Peyer's patch (tissue), 4 donors: ENCODE measurements around the gene CLCNKB. TPM values are rescaled to one million over a fixed set of nuclear protein-coding genes. Genes with fewer than 3 reads are reported as not detected.
"Not testable (repeated sequence)": the region's sequence is repeated elsewhere in the genome, so short reads cannot be mapped to it uniquely, and the experiment has no call there.

Source experiments
- DNase-seq, 3 donors: peaks; one replicate each; pipeline ENCODE4 v3.0.0-alpha.2; 2017 to 2019
- H3K27ac ChIP-seq, 4 donors: fragments of 200-600 bp; sonication (generic); one replicate each; pipeline ENCODE4 v1.5.1; 2016 to 2019
- H3K27me3 ChIP-seq, 2 donors: fragments of 200-600 bp; sonication (generic); one replicate each; pipeline ENCODE4 v1.5.1; 2019
- H3K36me3 ChIP-seq, 3 donors: fragments of 200-600 bp; sonication (generic); one replicate each; pipeline ENCODE4 v1.5.1; 2016 to 2019
- H3K4me1 ChIP-seq, 4 donors: fragments of 200-600 bp; sonication (generic); one replicate each; pipeline ENCODE4 v1.5.1; 2016 to 2019
- H3K4me3 ChIP-seq, 4 donors: fragments of 200-600 bp; sonication (generic); 1 replicate in 3 of 4; 2 replicates in 1 of 4; pipeline ENCODE4 v1.5.1; 2016 to 2019; ENCODE audit warnings: mild to moderate bottlenecking in 1 of 4
- H3K9me3 ChIP-seq, 4 donors: fragments of 200-600 bp; sonication (generic); one replicate each; pipeline ENCODE4 v1.5.1; 2016 to 2019; ENCODE audit warnings: mild to moderate bottlenecking in 1 of 4
- POLR2A ChIP-seq, 2 donors: fragments of 450-650 bp; IDR thresholded peaks; one replicate each; pipeline ENCODE4 v1.5.1; 2017; ENCODE audit warnings: antibody characterized with exemption in 2 of 2, mild to moderate bottlenecking in 2 of 2, moderate library complexity in 2 of 2
- total RNA-seq, 4 donors: library from RNA; depleted of rRNA; stranded (reverse); fragments of >200 nt; gene quantifications; one replicate each; pipeline ENCODE4 v1.1.0, GENCODE V29; 2016
- TF ChIP-seq, protein P1 (sequence below), 6 experiments: fragments of 450-650 bp in 4 of 6; fragments of 200-600 bp in 2 of 6; sonication (generic) in 1 of 6; IDR thresholded peaks; one replicate each; pipeline ENCODE4 v1.5.1; 2017 to 2019; ENCODE audit warnings: antibody characterized with exemption in 6 of 6, mild to moderate bottlenecking in 3 of 6, moderate library complexity in 1 of 6

The CLCNKB gene
- total RNA-seq, 4 donors from 2014 or later = not detected

GRCh38 chr1:16038620-16038912 lies 5.0 kb upstream of the CLCNKB start:
- no peak for TF ChIP-seq POLR2A (IDR thresholded peaks at IDR 0.05)
- H3K4me3 ChIP-seq = no peak overlapping the region
- peak in 1 of 3 donors; percentile 55 for DNase-seq
- H3K27me3 ChIP-seq = no peaks in the 10 kb centered on the region
- H3K9me3 ChIP-seq = no peaks in the 10 kb centered on the region
- H3K4me1 ChIP-seq = no peaks in the 10 kb centered on the region
- no peaks in the 10 kb centered on the region for H3K36me3 ChIP-seq
- no peak overlapping the region for H3K27ac ChIP-seq

- not testable (repeated sequence) for H3K36me3 ChIP-seq, H3K4me3 ChIP-seq, H3K27ac ChIP-seq, H3K27me3 ChIP-seq, H3K4me1 ChIP-seq, H3K9me3 ChIP-seq, DNase-seq
Measured at GRCh38 chr1:16039871-16040270, 3.7 kb upstream of the CLCNKB start.

- Histone ChIP-seq H3K4me1 (no peaks in the 10 kb centered on the region), H3K9me3 (no peaks in the 10 kb centered on the region), H3K27ac (no peak overlapping the region), H3K36me3 (no peaks in the 10 kb centered on the region), H3K4me3 (no peak overlapping the region), H3K27me3 (no peaks in the 10 kb centered on the region)
- no peak for TF ChIP-seq POLR2A (IDR thresholded peaks at IDR 0.05)
- TF ChIP-seq, protein P1, sequence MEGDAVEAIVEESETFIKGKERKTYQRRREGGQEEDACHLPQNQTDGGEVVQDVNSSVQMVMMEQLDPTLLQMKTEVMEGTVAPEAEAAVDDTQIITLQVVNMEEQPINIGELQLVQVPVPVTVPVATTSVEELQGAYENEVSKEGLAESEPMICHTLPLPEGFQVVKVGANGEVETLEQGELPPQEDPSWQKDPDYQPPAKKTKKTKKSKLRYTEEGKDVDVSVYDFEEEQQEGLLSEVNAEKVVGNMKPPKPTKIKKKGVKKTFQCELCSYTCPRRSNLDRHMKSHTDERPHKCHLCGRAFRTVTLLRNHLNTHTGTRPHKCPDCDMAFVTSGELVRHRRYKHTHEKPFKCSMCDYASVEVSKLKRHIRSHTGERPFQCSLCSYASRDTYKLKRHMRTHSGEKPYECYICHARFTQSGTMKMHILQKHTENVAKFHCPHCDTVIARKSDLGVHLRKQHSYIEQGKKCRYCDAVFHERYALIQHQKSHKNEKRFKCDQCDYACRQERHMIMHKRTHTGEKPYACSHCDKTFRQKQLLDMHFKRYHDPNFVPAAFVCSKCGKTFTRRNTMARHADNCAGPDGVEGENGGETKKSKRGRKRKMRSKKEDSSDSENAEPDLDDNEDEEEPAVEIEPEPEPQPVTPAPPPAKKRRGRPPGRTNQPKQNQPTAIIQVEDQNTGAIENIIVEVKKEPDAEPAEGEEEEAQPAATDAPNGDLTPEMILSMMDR (IDR thresholded peaks at IDR 0.05) = no peak
- no peak for DNase-seq
Measured at GRCh38 chr1:16041200-16041599, 2.4 kb upstream of the CLCNKB start.

DNA sequence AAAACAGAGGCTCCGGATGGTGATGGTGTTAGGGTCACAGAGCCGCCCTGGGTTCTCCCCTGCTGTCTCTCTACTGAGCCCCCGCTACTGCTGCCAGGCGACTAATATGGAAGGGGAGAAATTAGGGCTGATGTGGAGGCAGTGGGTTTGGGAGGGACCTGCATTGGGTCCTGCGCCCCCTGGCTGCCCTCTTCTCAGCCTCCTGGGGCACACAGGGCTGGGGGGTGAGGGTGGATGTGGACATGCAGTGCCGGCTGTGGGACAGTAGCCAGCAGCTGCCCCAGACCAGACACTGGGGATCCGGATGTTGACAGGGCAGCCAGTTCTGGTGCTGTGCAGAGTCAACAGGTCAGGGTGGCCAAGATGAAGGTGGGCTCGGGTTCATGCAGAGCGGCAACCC lies 1.5 kb upstream of the CLCNKB start:
- Histone ChIP-seq H3K36me3 (no peaks in the 10 kb centered on the region), H3K27ac (no peak overlapping the region), H3K4me1 (no peaks in the 10 kb centered on the region), H3K9me3 (no peaks in the 10 kb centered on the region), H3K27me3 (no peaks in the 10 kb centered on the region), H3K4me3 (no peak overlapping the region)
- TF ChIP-seq, protein P1 (IDR thresholded peaks at IDR 0.05) = no peak
- no peak for TF ChIP-seq POLR2A (IDR thresholded peaks at IDR 0.05)
- DNase-seq = no peak

GRCh38 chr1:16042654-16043053 lies 928 bp upstream of the CLCNKB start:
- H3K4me3 ChIP-seq, H3K27me3 ChIP-seq, DNase-seq, H3K36me3 ChIP-seq, H3K27ac ChIP-seq, H3K4me1 ChIP-seq, H3K9me3 ChIP-seq: not testable (repeated sequence)

GRCh38 chr1:16043950-16044349 lies 368 bp downstream of the CLCNKB start:
- Histone ChIP-seq H3K27ac (no peak overlapping the region), H3K36me3 (no peaks in the 10 kb centered on the region), H3K4me1 (peaks cover 0 to 4% (median 2%) of the 10 kb centered on the region in 4 donors), H3K9me3 (no peaks in the 10 kb centered on the region), H3K4me3 (no peak overlapping the region), H3K27me3 (no peaks in the 10 kb centered on the region)
- DNase-seq = no peak
- TF ChIP-seq, protein P1 (IDR thresholded peaks at IDR 0.05) = no peak
- no peak for TF ChIP-seq POLR2A (IDR thresholded peaks at IDR 0.05)

- H3K27ac ChIP-seq = no peak overlapping the region
- no peak for TF ChIP-seq POLR2A (IDR thresholded peaks at IDR 0.05)
- TF ChIP-seq, protein P1 (IDR thresholded peaks at IDR 0.05) = no peak
- H3K27me3 ChIP-seq = no peaks in the 10 kb centered on the region
- no peak overlapping the region for H3K4me3 ChIP-seq
- H3K36me3 ChIP-seq = no peaks in the 10 kb centered on the region
- no peak for DNase-seq
- H3K9me3 ChIP-seq = no peaks in the 10 kb centered on the region
- peaks cover 0 to 6% (median 2%) of the 10 kb centered on the region in 4 donors for H3K4me1 ChIP-seq
Measured at GRCh38 chr1:16046842-16047241, 3.3 kb downstream of the CLCNKB start.
